Activated B cell treated with CpG ODN at 0.5 μM for 24 hours (primary cell): ENCODE measurements around the gene FCHO1. TPM values are rescaled to one million over a fixed set of nuclear protein-coding genes. Genes with fewer than 3 reads are reported as not detected.

Experiments
- ATAC-seq: fragments of 200-7000 bp; cut with Tn5 transposase; one replicate; pipeline ENCODE4 v1.10.0; 2021; ENCODE audit warnings: low read depth, mild to moderate bottlenecking, moderate library complexity
- CTCF ChIA-PET: fragments of 350-600 bp; sonication (Branson Sonifier 250); formaldehyde crosslinking; loops from one replicate; lab custom pipeline; 2021; ENCODE audit warnings: antibody characterized with exemption; lab: Charles Lee
- POLR2A ChIA-PET: fragments of 350-600 bp; sonication (Branson Sonifier 250); formaldehyde crosslinking; loops from one replicate; lab custom pipeline; 2021; ENCODE audit warnings: antibody characterized with exemption; lab: Charles Lee
- DNase-seq: peaks from one replicate; pipeline ENCODE4 v3.0.0; 2022
- H3K27ac Mint-ChIP-seq: one replicate; pipeline ENCODE4 v1.8.0; 2020; ENCODE audit warnings: mixed read lengths
- H3K27me3 Mint-ChIP-seq: one replicate; pipeline ENCODE4 v1.8.0; 2021; ENCODE audit warnings: mixed read lengths
- H3K36me3 Mint-ChIP-seq: one replicate; pipeline ENCODE4 v1.8.0; 2021; ENCODE audit warnings: low read depth, mixed read lengths
- H3K4me1 Mint-ChIP-seq: one replicate; pipeline ENCODE4 v1.8.0; 2021; ENCODE audit warnings: mixed read lengths
- H3K4me3 Mint-ChIP-seq: one replicate; pipeline ENCODE4 v1.8.0; 2020; ENCODE audit warnings: mild to moderate bottlenecking, mixed read lengths
- H3K9me3 Mint-ChIP-seq: one replicate; pipeline ENCODE4 v1.8.0; 2020; ENCODE audit warnings: mixed read lengths
- CTCF ChIP-seq: fragments of 200-600 bp; IDR thresholded peaks from one replicate; pipeline ENCODE4 v1.8.0; 2022; ENCODE audit warnings: antibody characterized with exemption, mild to moderate bottlenecking
- intact Hi-C: fragments of 100-400 bp; cut with micrococcal nuclease; formaldehyde crosslinking; loops from one replicate; pipeline ENCODE4 v1.15.1; 2024
- total RNA-seq: library from RNA; stranded (reverse); gene quantifications from 2 replicates; pipeline ENCODE4 v1.2.3, GENCODE V29; 2022

Gene FCHO1
- total RNA-seq, 1 donor from 2014 or later = 103 TPM

GRCh38 chr19:17765069-17765618 is 13.9 kb downstream of the FCHO1 start:
- Mint-ChIP-seq H3K9me3 (no peaks in the 10 kb centered on the region), H3K27me3 (no peaks in the 10 kb centered on the region), H3K27ac (peak overlapping the region; percentile 73), H3K4me1 (peaks cover 33% of the 10 kb centered on the region), H3K4me3 (peak overlapping the region; percentile 38), H3K36me3 (peaks cover 74% of the 10 kb centered on the region)
- peak; percentile 70 for ATAC-seq
- ChIA-PET CTCF (interaction anchor here (1.6 to 5.5 kb wide), 3 partner anchors 10 to 61 kb away, joined by 5 to 81 read pairs (median 50); no protein-coding TSS in a partner anchor), POLR2A (interaction anchor here (0.7 to 2.4 kb wide), 4 partner anchors 9 to 292 kb away, joined by 3 to 16 read pairs (median 3); partner anchors contain the start of gene FCHO1)
- DNase-seq = no peak
- intact Hi-C loops = no loop called here
- TF ChIP-seq CTCF = no peak

- peaks cover 71% of the 10 kb centered on the region for H3K36me3 Mint-ChIP-seq
- no peaks in the 10 kb centered on the region for H3K27me3 Mint-ChIP-seq
- no peak overlapping the region for H3K4me3 Mint-ChIP-seq
- no peak overlapping the region for H3K27ac Mint-ChIP-seq
- TF ChIP-seq CTCF = no peak
- DNase-seq (peak; percentile 57), ATAC-seq (peak; percentile 77)
- no peaks in the 10 kb centered on the region for H3K9me3 Mint-ChIP-seq
- H3K4me1 Mint-ChIP-seq = peaks cover 23% of the 10 kb centered on the region
- intact Hi-C loops = loop anchor here (1.0 to 2.0 kb wide), 4 partner anchors 11 to 160 kb away; no protein-coding TSS in a partner anchor
- POLR2A ChIA-PET = interaction anchor here (0.5 to 2.4 kb wide), 16 partner anchors 9 to 1902 kb away, joined by 3 to 17 read pairs (median 5); partner anchors contain the start of genes AP1M1, FCHO1, JAK3 and MAP1S
- CTCF ChIA-PET = interaction anchor here (0.7 to 5.5 kb wide), 22 partner anchors 9 to 269 kb away, joined by 3 to 81 read pairs (median 6); partner anchors contain the start of genes FCHO1 and MAP1S
Observed at GRCh38 chr19:17766543-17767131, 15.4 kb downstream of the FCHO1 start.

- H3K27me3 Mint-ChIP-seq = no peaks in the 10 kb centered on the region
- H3K4me1 Mint-ChIP-seq = peaks cover 21% of the 10 kb centered on the region
- CTCF ChIA-PET = interaction anchor here (0.6 to 5.5 kb wide), 9 partner anchors 9 to 161 kb away, joined by 3 to 81 read pairs (median 10); partner anchors contain the start of genes FCHO1 and MAP1S
- no peak overlapping the region for H3K27ac Mint-ChIP-seq
- H3K9me3 Mint-ChIP-seq = no peaks in the 10 kb centered on the region
- no peak for ATAC-seq
- H3K36me3 Mint-ChIP-seq = peaks cover 76% of the 10 kb centered on the region
- intact Hi-C loops = loop anchor here (2.0 kb wide), 1 partner anchor 161 kb away; no protein-coding TSS in a partner anchor
- POLR2A ChIA-PET = interaction anchor here (0.5 to 1.9 kb wide), 6 partner anchors 8 to 232 kb away, joined by 3 to 17 read pairs (median 4); no protein-coding TSS in a partner anchor
- H3K4me3 Mint-ChIP-seq = no peak overlapping the region
- TF ChIP-seq CTCF = no peak
- no peak for DNase-seq
Observed at GRCh38 chr19:17767559-17767958, 16.3 kb downstream of the FCHO1 start.

- no peak for DNase-seq
- ATAC-seq = no peak
- H3K36me3 Mint-ChIP-seq = peaks cover 72% of the 10 kb centered on the region
- H3K27me3 Mint-ChIP-seq = no peaks in the 10 kb centered on the region
- no peak for TF ChIP-seq CTCF
- H3K9me3 Mint-ChIP-seq = no peaks in the 10 kb centered on the region
- peaks cover 20% of the 10 kb centered on the region for H3K4me1 Mint-ChIP-seq
- CTCF ChIA-PET = no interaction called here
- intact Hi-C loops = no loop called here
- no peak overlapping the region for H3K4me3 Mint-ChIP-seq
- no peak overlapping the region for H3K27ac Mint-ChIP-seq
- POLR2A ChIA-PET = interaction anchor here (0.7 kb wide), 1 partner anchor 232 kb away, joined by 3 read pairs; no protein-coding TSS in a partner anchor
Observed at GRCh38 chr19:17770613-17771012, 19.3 kb downstream of the FCHO1 start.

GRCh38 chr19:17772172-17772571 is 20.9 kb downstream of the FCHO1 start:
- Mint-ChIP-seq H3K9me3 (no peaks in the 10 kb centered on the region), H3K27ac (no peak overlapping the region), H3K4me3 (no peak overlapping the region), H3K27me3 (no peaks in the 10 kb centered on the region), H3K36me3 (peaks cover 70% of the 10 kb centered on the region), H3K4me1 (peaks cover 27% of the 10 kb centered on the region)
- intact Hi-C loops = no loop called here
- ChIA-PET POLR2A (interaction anchor here (1.2 to 1.3 kb wide), 3 partner anchors 17 to 75 kb away, joined by 3 to 8 read pairs (median 6); partner anchors contain the start of genes FCHO1 and JAK3), CTCF (no interaction called here)
- DNase-seq (no peak), ATAC-seq (no peak)
- TF ChIP-seq CTCF = no peak
